ENCODE measurements around the gene RMDN2. TPM values are rescaled to one million over a fixed set of nuclear protein-coding genes. Genes with fewer than 3 reads are reported as not detected.
A peak's percentile ranks its signal among the peaks of the same experiment; 100 is the strongest.

Gene RMDN2
- total RNA-seq, 3 donors from 2014 or later: 9.8 to 14.4 (median 11.5) TPM

DNA sequence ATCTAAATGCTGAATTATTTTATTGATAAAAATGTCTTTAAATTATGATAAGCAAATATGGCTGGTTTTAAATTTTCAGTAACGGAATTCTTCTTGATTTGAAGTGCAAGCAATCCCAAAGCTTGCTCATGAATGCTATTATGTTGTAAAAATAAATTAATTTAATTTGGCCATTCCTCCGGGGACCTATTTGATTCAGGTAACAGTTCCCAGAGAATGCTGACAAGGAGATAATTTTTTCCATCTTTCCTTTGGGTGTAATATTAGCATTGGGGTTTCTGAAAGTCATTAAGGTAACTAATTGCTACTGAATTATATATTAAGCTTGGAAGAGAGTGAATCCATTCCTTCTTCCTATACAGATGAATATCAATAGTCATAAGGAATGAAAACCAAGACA lies 12.5 kb upstream of the RMDN2 start:
- no peak overlapping the region for H3K4me3 ChIP-seq
- intact Hi-C loops (cut with DNase I; ENCODE audit: low total_unique reads): no loop called here
- no peak overlapping the region for H3K27ac ChIP-seq
- TF ChIP-seq, protein P1, sequence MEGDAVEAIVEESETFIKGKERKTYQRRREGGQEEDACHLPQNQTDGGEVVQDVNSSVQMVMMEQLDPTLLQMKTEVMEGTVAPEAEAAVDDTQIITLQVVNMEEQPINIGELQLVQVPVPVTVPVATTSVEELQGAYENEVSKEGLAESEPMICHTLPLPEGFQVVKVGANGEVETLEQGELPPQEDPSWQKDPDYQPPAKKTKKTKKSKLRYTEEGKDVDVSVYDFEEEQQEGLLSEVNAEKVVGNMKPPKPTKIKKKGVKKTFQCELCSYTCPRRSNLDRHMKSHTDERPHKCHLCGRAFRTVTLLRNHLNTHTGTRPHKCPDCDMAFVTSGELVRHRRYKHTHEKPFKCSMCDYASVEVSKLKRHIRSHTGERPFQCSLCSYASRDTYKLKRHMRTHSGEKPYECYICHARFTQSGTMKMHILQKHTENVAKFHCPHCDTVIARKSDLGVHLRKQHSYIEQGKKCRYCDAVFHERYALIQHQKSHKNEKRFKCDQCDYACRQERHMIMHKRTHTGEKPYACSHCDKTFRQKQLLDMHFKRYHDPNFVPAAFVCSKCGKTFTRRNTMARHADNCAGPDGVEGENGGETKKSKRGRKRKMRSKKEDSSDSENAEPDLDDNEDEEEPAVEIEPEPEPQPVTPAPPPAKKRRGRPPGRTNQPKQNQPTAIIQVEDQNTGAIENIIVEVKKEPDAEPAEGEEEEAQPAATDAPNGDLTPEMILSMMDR (IDR thresholded peaks at IDR 0.05): no peak
- TF ChIP-seq POLR2A (IDR thresholded peaks at IDR 0.05) (no peak), POLR2AphosphoS5 (IDR thresholded peaks at IDR 0.05) (no peak)
- no peaks in the 10 kb centered on the region for H3K4me1 ChIP-seq
- no peaks in the 10 kb centered on the region for H3K36me3 ChIP-seq
- H3K9me3 ChIP-seq: no peaks in the 10 kb centered on the region
- H3K27me3 ChIP-seq: no peaks in the 10 kb centered on the region
- no peak for DNase-seq (ENCODE audit: low spot score in 2 of 2)

DNA sequence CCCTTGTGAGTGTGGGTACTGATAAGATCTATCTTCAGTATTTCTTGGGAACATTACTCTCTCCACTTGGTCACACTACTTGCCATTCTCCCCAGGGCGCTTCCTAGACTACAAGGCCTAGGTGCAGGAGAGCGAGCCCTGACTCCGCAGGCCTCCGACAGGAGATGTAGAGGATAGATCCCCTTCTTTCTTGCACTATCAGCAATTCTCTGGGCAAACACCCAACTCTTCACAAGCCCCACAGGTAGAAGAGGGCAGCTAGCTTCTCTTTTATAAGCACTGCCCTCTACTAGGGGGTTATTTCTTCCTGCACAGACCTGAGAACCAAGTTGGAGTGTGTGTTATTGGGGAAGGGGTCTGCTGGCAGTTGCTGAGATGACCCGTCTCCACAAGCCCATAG lies 10.7 kb upstream of the RMDN2 start:
- intact Hi-C loops (cut with DNase I; ENCODE audit: low total_unique reads): no loop called here
- H3K27me3 ChIP-seq: no peaks in the 10 kb centered on the region
- H3K4me3 ChIP-seq: no peak overlapping the region
- H3K36me3 ChIP-seq: no peaks in the 10 kb centered on the region
- DNase-seq (ENCODE audit: low spot score in 2 of 2): no peak
- H3K4me1 ChIP-seq: no peaks in the 10 kb centered on the region
- no peak for TF ChIP-seq POLR2AphosphoS5 (IDR thresholded peaks at IDR 0.05)
- TF ChIP-seq POLR2A (IDR thresholded peaks at IDR 0.05): no peak
- TF ChIP-seq, protein P1 (IDR thresholded peaks at IDR 0.05): no peak
- H3K9me3 ChIP-seq: no peaks in the 10 kb centered on the region
- H3K27ac ChIP-seq: no peak overlapping the region

DNA sequence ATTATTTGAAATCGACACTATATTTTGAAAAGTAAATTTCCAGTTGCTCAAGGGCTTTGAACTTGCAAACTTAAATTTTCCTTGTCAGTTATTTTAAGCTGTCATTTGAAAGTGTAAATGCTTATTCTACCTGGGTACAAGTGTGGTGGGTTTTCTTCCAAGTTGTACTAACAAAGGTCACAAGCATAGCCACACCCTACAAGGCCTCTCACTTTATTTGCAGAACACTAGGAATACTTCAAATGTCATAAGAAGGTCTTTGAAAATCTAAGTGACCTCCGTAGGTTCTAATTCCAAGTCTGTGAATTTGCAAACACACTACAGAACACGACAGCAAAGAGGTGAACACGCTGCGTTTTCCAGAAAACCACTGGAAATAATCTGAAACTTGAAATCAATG lies 9.3 kb upstream of the RMDN2 start:
- intact Hi-C loops (cut with DNase I; ENCODE audit: low total_unique reads): no loop called here
- no peak for DNase-seq (ENCODE audit: low spot score in 2 of 2)
- no peaks in the 10 kb centered on the region for H3K36me3 ChIP-seq
- H3K4me3 ChIP-seq: no peak overlapping the region
- no peak overlapping the region for H3K27ac ChIP-seq
- H3K27me3 ChIP-seq: no peaks in the 10 kb centered on the region
- H3K4me1 ChIP-seq: no peaks in the 10 kb centered on the region
- TF ChIP-seq POLR2A (IDR thresholded peaks at IDR 0.05): no peak
- TF ChIP-seq, protein P1 (IDR thresholded peaks at IDR 0.05): no peak
- TF ChIP-seq POLR2AphosphoS5 (IDR thresholded peaks at IDR 0.05): no peak
- H3K9me3 ChIP-seq: no peaks in the 10 kb centered on the region

DNA sequence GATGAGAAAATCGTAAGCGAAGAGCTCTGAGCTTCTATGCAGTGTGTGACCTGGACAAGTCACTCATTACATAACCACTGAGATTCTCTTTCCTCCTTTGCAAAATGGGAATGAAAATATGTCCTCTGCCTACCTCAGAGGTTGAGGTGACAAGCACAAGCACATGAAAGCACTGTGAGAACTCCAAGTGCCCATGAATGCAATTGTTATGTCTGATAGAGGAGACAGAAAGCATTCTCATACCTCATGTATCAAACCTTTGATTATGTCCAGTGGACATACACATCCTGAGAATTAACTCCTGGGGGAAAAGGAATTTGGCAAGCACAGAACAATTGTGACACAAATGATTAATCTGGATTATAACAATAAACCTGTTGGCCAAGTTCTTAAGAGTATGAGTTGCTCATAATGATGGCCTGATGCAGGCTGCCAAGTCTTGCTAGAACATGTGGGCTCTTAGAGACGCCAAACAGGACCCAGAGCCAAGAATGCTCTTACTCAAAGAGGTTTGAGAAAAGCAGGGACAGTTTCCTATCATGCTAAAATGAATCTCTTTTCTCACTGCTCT lies 8.5 kb upstream of the RMDN2 start:
- Histone ChIP-seq H3K4me1 (no peaks in the 10 kb centered on the region), H3K27me3 (no peaks in the 10 kb centered on the region), H3K27ac (peak overlapping the region in 1 of 2 donors; percentile 18), H3K4me3 (no peak overlapping the region), H3K36me3 (no peaks in the 10 kb centered on the region), H3K9me3 (no peaks in the 10 kb centered on the region)
- intact Hi-C loops (cut with DNase I; ENCODE audit: low total_unique reads): no loop called here
- DNase-seq (ENCODE audit: low spot score in 2 of 2): peak in 1 of 2 donors; percentile 85
- TF ChIP-seq, protein P1 (IDR thresholded peaks at IDR 0.05): no peak
- peak in 2 of 3 donors; percentile 45 to 87 for TF ChIP-seq POLR2AphosphoS5 (IDR thresholded peaks at IDR 0.05)
- TF ChIP-seq POLR2A (IDR thresholded peaks at IDR 0.05): no peak

DNA sequence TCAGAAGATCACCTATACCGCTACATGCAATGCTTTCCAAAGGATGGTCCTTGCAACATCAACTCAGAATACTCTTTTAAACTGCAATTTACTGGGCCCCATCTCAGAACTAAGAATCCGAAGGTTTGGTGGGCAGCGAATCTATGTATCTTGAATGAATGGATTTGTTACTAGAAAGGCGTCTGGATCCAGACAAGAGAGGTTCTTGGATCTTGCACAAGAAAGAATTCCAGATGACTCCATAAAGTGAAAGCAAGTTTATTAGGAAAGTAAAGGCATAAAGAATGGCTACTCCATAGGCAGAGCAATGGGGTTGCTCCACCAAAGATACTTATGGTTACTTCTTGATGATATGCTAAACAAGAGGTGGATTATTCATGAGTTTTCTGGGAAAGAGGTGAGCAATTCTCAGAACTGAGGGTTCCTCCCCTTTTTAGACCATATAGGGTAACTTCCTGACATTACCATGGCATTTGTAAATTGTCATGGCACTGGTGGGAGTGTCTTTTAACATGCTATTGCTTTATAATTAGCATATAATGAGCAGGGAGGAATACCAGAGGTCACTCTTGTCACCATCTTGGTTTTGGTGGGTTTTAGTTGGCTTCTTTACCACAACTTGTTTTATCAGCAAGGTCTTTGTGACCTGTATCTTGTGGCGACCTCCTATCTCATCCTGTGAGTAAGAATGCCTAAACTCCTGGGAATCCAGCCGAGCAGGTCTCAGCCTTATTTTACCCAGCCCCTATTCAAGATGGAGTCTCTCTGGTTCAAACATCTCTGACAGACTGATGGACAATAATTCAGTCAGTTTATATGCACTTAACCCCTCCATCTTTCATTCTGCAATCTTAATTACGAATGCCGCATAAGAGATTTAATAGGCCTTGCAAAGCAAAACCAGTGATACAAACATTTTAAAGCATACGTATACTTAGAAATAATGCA lies 7.5 kb upstream of the RMDN2 start:
- peak overlapping the region; percentile 18 to 43 for H3K27ac ChIP-seq
- no peaks in the 10 kb centered on the region for H3K9me3 ChIP-seq
- H3K27me3 ChIP-seq: no peaks in the 10 kb centered on the region
- no peak overlapping the region for H3K4me3 ChIP-seq
- TF ChIP-seq, protein P1 (IDR thresholded peaks at IDR 0.05): no peak
- intact Hi-C loops (cut with DNase I; ENCODE audit: low total_unique reads): no loop called here
- H3K4me1 ChIP-seq: no peaks in the 10 kb centered on the region
- no peak for DNase-seq (ENCODE audit: low spot score in 2 of 2)
- no peaks in the 10 kb centered on the region for H3K36me3 ChIP-seq

Data from breast epithelium (tissue), 4 donors.